GM04504 (cell line): ENCODE data around the gene MACF1.
"Not testable (repeated sequence)": the region's sequence is repeated elsewhere in the genome, so short reads cannot be mapped to it uniquely, and the experiment has no call there.

Source experiments
- DNase-seq: peaks from one replicate; pipeline ENCODE4 v3.0.0-alpha.2; 2012; ENCODE audit warnings: low read depth

Gene MACF1

GRCh38 chr1:39177706-39178105 is 26.8 kb upstream of the MACF1 start:
- no peak for DNase-seq

GRCh38 chr1:39178541-39179431 is 25.7 kb upstream of the MACF1 start:
- no peak for DNase-seq

- DNase-seq, result no peak
Observed at GRCh38 chr1:39181311-39181710, 23.2 kb upstream of the MACF1 start.

GRCh38 chr1:39182804-39183203 is 21.7 kb upstream of the MACF1 start:
- DNase-seq, result no peak

- no peak for DNase-seq
Observed at GRCh38 chr1:39183503-39184353, 20.8 kb upstream of the MACF1 start.

- no peak for DNase-seq
Observed at GRCh38 chr1:39184354-39184818, 20.1 kb upstream of the MACF1 start.

GRCh38 chr1:39187275-39188046 is 17.0 kb upstream of the MACF1 start:
- DNase-seq, result no peak

GRCh38 chr1:39189592-39190041 is 14.9 kb upstream of the MACF1 start:
- no peak for DNase-seq

- no peak for DNase-seq
Observed at GRCh38 chr1:39190096-39190495, 14.4 kb upstream of the MACF1 start.

- no peak for DNase-seq
Observed at GRCh38 chr1:39194398-39195051, 10.0 kb upstream of the MACF1 start.

GRCh38 chr1:39195166-39196111 is 9.1 kb upstream of the MACF1 start:
- DNase-seq, result no peak

GRCh38 chr1:39196244-39197215 is 8.0 kb upstream of the MACF1 start:
- no peak for DNase-seq

GRCh38 chr1:39199593-39199992 is 4.9 kb upstream of the MACF1 start:
- no peak for DNase-seq

- DNase-seq, result peak; percentile 61
Observed at GRCh38 chr1:39205102-39205780, 746 bp downstream of the MACF1 start.

- no peak for DNase-seq
Observed at GRCh38 chr1:39205781-39206464, 1.4 kb downstream of the MACF1 start.

GRCh38 chr1:39208360-39208759 is 3.9 kb downstream of the MACF1 start:
- DNase-seq, result not testable (repeated sequence)

- no peak for DNase-seq
Observed at GRCh38 chr1:39210649-39211048, 6.2 kb downstream of the MACF1 start.

- no peak for DNase-seq
Observed at GRCh38 chr1:39212499-39212898, 8.0 kb downstream of the MACF1 start.
